CMK (cell line): ENCODE data around the gene EEIG1.

Experiments used
- DNase-seq: peaks from one replicate; pipeline ENCODE4 v3.0.0-alpha.2; 2010; ENCODE audit warnings: low read depth

EEIG1 gene

DNA sequence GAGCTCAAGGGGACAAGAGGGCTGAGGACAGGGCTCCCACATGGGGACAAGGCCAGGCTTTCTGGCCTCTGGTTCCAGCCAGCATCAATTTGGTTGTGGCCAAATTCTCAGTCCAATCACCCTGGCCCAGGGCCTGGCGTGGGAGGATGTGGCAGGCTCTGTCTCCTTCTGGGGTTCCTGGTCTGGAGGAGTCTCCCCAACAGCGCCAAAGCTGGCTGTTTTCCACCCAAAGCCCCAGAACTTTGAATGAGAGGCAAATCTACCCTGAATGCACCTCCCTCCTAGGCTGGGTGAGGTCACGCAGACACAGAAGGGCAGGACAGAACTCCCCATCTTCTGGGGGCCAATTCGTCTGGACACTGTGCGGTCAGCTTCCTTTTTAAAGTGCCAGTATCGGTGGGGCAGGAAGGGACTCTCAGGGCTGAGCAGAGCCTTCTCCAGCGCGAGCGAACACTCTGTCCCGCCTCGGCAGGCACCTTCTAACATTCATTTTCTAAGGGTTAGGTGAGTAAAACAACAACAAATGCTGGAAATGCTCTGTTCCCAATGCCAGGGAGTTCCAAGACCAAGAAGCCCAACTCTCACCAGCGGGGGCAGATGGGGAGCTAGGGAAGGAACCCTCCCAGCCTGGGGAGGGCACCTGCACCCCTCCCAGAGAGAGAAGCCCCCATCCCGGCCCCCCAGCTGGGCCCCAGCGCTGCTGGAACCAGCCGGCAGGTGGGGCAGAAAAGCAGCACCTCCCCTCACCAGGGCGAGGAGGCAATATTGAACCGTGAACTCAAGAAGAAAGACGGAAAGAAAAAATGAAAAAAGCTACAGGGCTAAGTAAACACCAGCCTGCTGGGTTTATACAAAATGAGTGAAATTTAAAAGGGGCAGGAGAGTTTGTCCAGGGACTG, 39.5 kb downstream of the EEIG1 start:
- DNase-seq, result no peak

DNA sequence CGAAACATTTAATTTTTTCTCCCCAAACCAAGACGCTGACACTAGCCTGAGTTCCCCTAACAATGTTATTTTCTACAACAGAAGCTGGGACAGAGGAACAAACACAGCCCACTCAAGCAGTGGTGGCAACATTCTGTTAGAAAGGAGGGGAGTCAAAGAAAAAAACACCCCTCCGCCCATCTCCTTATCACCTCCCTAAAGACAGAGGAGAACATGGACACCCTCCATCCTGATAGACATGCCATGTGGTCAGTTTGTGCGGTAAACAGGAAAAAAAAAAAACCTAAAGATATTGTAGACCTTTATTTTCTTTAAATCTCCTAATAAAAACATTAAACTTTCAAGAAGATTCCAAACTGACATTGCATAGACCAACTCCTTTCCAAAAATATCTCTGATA, 40.2 kb downstream of the EEIG1 start:
- no peak for DNase-seq

DNA sequence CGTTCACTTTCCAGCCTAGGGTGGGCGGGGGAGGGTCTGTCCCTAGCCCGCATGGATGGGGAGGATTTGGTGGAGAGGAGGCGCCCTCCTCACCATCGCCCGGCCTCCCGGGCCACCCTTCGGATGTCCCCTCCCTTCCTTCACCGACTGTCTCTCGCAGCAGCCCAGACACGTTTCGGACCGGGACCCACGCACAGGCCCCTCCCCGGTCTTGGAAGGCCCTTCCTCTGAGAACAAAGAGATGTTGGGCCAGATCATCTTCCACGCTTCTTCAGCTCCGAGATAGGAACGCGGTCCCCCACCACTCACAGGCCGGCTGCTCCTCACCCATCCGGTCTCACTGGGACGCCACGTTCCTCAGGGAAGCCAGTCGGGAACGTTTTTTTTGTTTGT, 42.5 kb downstream of the EEIG1 start:
- DNase-seq, result no peak

DNA sequence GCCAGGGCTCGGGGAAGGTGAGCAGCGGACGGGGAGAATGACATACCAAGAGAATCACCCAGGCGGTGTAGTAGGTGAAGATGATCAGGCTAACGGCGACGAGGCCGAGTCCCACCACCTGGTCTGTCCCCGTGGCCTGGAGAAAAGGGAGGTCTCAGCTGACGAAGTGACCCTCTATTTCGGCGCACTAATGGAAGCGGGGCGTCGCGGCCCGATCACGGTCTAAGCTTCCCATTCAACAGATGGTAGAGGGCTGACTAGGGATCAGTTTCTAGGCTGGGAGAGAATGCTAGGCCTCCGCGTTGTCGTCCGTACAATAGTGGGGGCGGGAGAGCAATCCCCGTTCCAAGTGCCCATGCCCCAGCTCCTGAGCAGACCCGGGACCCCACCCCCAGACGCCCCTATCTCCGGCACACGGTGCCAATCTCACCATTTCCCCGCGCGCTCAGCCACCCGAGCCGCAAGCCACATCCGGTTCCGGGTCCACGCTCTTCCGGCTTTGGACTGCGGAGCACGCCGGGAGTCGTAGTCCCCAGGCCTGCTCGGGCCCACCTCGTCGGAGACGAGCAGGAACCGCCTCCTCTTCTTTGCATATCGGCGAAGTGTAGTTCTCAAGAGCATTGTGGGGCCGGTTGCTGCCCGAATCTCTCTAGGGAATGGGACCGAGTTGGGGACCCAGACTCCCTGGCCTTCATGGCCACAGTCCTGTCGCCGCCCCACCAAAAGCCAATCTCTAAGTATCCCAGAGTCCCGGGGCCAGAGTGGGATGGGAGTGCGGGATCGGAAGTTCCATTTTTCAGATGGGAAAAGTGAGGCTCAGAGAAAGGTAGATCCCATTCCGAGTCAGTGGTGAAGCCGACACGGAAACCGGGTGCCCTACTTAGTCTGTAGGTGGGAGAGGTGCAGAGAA, 43.1 kb downstream of the EEIG1 start, which contains the start of gene DPM2:
TSS of gene DPM2 (minus strand) at position 467 of the 910 bp plus-strand sequence. CDS start at position 433, 34 bp downstream.
- DNase-seq, result peak; percentile 87

DNA sequence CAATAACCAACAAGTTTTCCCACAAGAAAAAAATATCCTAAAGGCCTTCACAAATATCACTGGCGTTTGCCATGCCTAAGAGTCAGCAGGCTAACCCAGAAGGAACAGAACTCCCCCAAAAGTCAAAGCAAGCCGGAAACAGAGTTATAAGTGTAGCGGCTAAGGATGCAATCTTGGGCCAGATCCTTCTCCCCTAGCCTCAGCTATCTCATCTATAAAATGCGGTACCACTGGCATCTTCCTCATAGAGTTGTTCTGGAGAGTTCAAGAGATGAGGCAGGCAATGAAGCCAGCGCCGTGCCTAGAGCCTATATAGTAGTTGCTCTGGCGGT, 43.8 kb downstream of the EEIG1 start:
- no peak for DNase-seq

DNA sequence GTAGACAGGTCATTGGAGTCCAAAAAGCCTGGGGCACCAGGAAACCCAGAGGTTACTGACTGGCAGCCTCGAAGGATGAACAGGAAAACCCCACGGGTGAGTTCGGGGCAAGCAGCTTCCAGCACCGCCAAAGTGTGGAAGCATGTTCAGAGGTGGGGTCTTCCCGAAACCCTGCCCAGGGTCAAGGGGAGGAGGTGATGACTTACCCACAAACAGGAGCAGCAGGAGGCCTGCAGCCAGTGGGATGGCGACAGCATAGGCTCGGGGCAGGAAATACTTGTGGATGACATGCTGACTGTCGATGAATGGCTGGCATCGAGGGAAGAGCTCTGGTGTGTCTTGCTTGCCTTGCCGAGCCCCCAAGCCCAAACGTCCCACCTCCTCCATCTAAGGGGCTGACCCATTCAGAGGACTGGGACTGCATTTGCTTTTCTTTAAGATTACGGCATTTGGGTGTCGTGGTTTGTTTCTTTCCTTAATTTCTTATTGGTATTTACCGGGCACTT, 44.4 kb downstream of the EEIG1 start:
- no peak for DNase-seq

DNA sequence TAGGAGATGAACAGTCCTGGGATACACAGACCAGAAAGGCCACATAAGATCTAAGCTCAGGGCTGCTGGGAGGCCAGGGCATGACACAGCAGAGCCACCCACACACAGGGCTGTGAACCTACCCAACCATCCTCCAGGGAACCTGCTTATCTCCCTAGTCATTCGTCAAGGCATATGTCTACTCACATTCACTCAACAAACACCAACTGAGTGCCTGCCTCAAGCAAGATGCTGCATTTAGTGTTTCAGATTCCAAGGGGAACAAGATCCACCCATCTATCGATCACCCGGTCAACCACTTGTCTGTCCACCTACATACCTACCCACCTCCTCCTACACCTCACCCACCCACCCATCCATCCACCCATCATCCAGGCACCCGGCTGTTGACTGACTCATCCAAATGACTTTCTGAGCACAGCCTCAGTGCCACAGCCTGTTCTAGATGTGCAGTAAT, 45.0 kb downstream of the EEIG1 start:
- DNase-seq, result no peak

DNA sequence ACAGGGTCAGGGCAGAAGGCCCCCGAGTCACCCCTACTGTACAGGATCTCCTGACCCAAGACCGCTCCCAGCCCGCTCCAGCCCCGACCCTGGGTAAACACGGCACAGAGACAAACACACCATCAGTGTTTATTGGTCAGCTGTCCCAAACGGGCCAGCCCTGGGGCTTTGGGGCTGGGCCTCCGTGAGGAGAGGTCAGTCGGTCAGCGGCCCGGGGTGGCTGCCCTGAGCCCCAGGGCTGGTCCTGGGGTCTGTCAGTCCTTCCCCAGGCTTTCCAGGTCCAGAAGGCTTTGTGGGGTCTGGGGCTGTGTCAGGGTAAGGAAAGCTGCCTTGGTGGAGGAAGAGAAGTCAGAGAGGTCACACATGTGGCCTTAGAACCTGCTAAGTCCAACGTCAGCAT, 45.8 kb downstream of the EEIG1 start:
- no peak for DNase-seq

DNA sequence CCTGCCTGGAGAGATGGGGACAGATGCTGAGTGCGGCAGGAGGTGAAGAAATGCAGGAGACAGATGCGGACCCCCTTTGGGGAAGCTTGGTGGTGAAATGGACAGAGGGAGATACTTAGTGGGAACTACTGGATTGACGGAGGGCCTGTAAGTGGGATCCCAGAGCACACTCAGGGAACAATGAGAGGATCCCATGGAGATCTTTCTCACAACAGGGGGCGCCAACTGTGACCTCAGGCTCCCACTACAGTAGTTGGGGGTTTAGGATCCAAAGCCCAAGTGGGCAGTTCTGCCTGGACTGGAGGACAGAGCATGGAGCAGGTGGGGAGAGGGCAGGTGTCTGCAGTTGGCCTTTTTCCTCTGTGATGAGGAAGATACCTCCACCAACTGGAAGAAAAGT, 46.5 kb downstream of the EEIG1 start:
- no peak for DNase-seq

DNA sequence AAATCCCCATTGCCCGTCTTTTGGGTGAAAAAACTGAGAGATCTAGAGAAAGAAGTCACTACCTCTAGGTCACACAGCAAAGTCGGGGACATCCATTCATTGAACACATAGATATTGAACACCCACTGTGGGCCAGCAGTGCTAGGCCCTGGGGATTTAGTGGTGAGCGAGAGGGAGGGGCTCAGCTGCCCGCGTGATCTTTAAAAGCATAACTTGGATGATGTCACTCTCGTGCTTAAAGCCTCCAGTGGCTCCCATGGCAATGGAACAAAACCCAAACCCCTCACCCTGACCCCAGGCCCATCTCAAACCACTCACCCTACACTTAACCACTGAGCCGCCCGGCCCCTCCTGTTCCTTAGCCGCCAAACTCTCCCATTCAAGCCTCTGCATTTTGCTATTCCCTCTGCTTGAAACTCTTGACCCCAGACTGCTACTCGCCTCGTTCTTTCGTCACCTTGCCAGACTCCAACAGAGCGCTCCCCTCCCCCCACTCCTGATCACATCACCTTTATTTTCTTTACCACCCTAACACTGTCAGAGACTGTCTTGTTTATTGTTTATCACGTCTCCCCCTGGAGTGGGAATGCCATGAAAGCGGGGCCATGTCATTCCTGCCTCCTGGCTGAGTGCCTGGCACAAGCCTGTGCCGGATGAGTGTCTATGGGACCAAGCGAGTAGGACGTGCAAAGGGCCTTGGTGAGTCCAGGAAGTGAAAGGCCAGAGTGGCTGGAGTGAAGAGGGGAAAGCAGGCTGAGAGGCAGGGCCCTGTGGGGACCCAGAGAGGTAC, 49.5 kb downstream of the EEIG1 start:
- DNase-seq, result no peak
